BE2C (cell line): ENCODE measurements around the gene CFAP69.
"Not testable (repeated sequence)": the region's sequence is repeated elsewhere in the genome, so short reads cannot be mapped to it uniquely, and the experiment has no call there.

Source experiments
- DNase-seq: peaks from one replicate; pipeline ENCODE4 v3.0.0-alpha.2; 2020
- H3K27me3 ChIP-seq: fragments of 250-450 bp; sonication (Bioruptor Pico); 2 replicates; pipeline ENCODE4 v1.5.1; 2020; ENCODE audit warnings: mild to moderate bottlenecking
- H3K36me3 ChIP-seq: fragments of 250-450 bp; sonication (Bioruptor Pico); 2 replicates; pipeline ENCODE4 v1.5.1; 2020; ENCODE audit warnings: mild to moderate bottlenecking
- H3K4me1 ChIP-seq: fragments of 250-450 bp; sonication (Bioruptor Pico); 2 replicates; pipeline ENCODE4 v1.5.1; 2020
- H3K4me3 ChIP-seq: 2 replicates; pipeline ENCODE4 v1.5.1; 2011; ENCODE audit warnings: low read depth, low read length
- H3K9me3 ChIP-seq: fragments of 250-450 bp; sonication (Bioruptor Pico); 2 replicates; pipeline ENCODE4 v1.5.1; 2020
- TF ChIP-seq, protein P1 (sequence below): IDR thresholded peaks from 2 replicates; pipeline ENCODE4 v1.5.1; 2012; ENCODE audit warnings: mild to moderate bottlenecking, low read depth, low read length

CFAP69 gene

GRCh38 chr7:90346336-90347125 is 101.6 kb downstream of the CFAP69 start, which contains the start of gene GTPBP10:
Gene GTPBP10, plus strand, starts transcription at chr7:90346716. Its CDS starts 26 bp downstream, at chr7:90346742.
- H3K4me3 ChIP-seq, result peak within 1 kb of the TSS; percentile 98
- H3K27me3 ChIP-seq, result no peaks in the 10 kb centered on the region
- no peaks in the 10 kb centered on the region for H3K36me3 ChIP-seq
- H3K4me1 ChIP-seq, result no peaks in the 10 kb centered on the region
- H3K9me3 ChIP-seq, result no peaks in the 10 kb centered on the region
- peak; percentile 93 for DNase-seq
- TF ChIP-seq, protein P1, sequence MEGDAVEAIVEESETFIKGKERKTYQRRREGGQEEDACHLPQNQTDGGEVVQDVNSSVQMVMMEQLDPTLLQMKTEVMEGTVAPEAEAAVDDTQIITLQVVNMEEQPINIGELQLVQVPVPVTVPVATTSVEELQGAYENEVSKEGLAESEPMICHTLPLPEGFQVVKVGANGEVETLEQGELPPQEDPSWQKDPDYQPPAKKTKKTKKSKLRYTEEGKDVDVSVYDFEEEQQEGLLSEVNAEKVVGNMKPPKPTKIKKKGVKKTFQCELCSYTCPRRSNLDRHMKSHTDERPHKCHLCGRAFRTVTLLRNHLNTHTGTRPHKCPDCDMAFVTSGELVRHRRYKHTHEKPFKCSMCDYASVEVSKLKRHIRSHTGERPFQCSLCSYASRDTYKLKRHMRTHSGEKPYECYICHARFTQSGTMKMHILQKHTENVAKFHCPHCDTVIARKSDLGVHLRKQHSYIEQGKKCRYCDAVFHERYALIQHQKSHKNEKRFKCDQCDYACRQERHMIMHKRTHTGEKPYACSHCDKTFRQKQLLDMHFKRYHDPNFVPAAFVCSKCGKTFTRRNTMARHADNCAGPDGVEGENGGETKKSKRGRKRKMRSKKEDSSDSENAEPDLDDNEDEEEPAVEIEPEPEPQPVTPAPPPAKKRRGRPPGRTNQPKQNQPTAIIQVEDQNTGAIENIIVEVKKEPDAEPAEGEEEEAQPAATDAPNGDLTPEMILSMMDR, result peak; percentile 66

DNA sequence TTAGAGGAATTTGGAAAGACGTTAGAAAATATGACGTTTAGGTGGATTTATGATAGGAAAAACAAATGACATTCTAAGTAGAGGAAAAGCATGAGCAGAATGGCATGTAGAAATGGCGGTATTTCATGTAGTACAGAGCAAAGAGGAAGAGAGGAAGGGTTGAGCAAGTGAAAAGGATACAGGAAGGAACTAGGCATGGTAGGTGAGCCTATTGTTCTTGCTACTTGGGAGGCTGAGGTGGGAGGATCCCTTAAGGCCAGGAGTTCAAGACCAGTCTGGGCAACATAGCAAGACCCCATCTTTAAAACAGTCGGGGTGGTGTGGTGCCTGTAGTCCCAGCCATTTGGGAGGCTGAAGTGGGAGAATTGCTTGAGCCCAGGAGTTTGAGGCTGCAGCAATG is 102.8 kb downstream of the CFAP69 start:
- no peak for DNase-seq
- no peaks in the 10 kb centered on the region for H3K9me3 ChIP-seq
- TF ChIP-seq, protein P1, result no peak
- H3K27me3 ChIP-seq, result no peaks in the 10 kb centered on the region
- peak overlapping the region; percentile 98 for H3K4me3 ChIP-seq
- no peaks in the 10 kb centered on the region for H3K36me3 ChIP-seq
- H3K4me1 ChIP-seq, result no peaks in the 10 kb centered on the region

DNA sequence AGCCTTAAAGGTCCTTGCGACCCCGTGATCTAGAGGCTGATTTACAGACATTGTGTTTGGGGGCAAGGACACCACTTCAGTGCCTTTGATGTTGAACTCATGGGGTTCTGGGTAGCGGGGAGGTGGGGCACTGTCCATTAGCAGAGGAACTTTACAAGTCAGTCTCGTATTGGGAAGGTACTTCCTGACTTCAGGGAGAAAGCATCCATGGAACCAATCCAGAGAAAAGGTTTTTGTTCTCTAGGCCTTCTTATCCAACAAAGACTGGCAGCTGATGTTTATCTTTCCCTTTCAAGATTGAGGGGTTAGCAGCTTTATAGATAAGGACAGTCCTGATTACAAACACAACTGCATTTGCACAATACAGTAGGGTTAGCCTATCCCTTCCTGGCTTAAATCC is 104.3 kb downstream of the CFAP69 start:
- H3K4me1 ChIP-seq, result no peaks in the 10 kb centered on the region

GRCh38 chr7:90350032-90350431 is 105.1 kb downstream of the CFAP69 start:
- not testable (repeated sequence) for DNase-seq, H3K4me3 ChIP-seq, H3K36me3 ChIP-seq, H3K27me3 ChIP-seq, H3K4me1 ChIP-seq, H3K9me3 ChIP-seq

More for the DNA sequence above, 104.3 kb downstream of the CFAP69 start:
- TF ChIP-seq, protein P1, result no peak
- no peaks in the 10 kb centered on the region for H3K9me3 ChIP-seq
- DNase-seq, result no peak
- 0 out of 2 replicates have a peak, but pooled peaks cover 5% of the 10 kb centered on the region for H3K36me3 ChIP-seq
- no peak overlapping the region for H3K4me3 ChIP-seq
- no peaks in the 10 kb centered on the region for H3K27me3 ChIP-seq

DNA sequence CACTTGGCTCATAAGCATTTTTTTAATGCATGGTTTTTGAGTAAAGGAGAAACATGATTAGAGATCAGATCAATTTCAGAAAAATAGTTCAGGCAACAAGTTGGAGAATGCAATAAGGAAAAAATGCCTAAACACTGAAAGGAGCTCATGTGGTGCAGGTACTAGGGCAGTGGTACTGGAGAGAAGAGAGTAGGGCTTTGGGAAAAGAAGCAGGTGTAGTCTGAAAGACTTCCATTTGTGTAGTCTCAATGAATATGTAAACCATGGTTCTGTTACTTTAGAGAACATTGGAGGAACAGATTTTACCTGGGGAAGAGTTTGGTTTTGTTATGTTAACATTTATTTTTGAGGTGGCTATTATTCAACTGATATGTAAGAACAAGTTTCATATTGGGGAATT is 107.0 kb downstream of the CFAP69 start:
- H3K4me1 ChIP-seq, result no peaks in the 10 kb centered on the region
- no peak overlapping the region for H3K4me3 ChIP-seq
- DNase-seq, result no peak
- no peaks in the 10 kb centered on the region for H3K27me3 ChIP-seq
- TF ChIP-seq, protein P1, result no peak
- H3K36me3 ChIP-seq, result peaks cover 15% of the 10 kb centered on the region
- no peaks in the 10 kb centered on the region for H3K9me3 ChIP-seq
